LNCaP clone FGC (cell line): ENCODE results near the gene IQSEC1.

Experiments used
- DNase-seq: peaks from one replicate; pipeline ENCODE4 v3.0.0-alpha.2; 2011; ENCODE audit warnings: low read depth
- H3K4me3 ChIP-seq: 2 replicates; pipeline ENCODE4 v1.5.1; 2011; ENCODE audit warnings: mild to moderate bottlenecking, low read depth, low read length, control low read depth
- CTCF ChIP-seq: IDR thresholded peaks from 2 replicates; pipeline ENCODE4 v1.5.1; 2012; ENCODE audit warnings: mild to moderate bottlenecking; ENCODE audit not compliant: control insufficient read depth, insufficient read depth; ENCODE audit errors: extremely low read depth

The IQSEC1 gene

DNA sequence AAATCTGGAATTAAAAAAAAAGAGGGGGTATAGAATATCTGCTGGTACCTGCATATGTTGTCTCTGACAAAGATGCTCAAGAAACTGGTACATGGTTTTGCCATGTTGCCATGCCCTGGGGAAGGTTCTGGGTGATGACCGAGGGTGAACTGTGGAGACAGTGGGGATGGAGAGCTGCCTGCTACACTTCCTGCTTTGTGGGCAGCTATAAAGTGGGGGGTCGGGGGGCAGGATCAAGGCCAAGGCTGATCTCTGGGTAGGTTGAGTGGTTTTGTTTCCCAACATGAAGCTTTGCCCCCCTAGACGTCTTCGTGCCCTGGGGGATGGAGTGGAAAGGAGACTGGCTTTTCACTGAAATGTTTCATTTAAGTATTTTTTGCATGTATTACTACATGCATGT, 74.6 kb downstream of the IQSEC1 start:
- DNase-seq = no peak
- H3K4me3 ChIP-seq = no peak overlapping the region
- TF ChIP-seq CTCF = no peak

DNA sequence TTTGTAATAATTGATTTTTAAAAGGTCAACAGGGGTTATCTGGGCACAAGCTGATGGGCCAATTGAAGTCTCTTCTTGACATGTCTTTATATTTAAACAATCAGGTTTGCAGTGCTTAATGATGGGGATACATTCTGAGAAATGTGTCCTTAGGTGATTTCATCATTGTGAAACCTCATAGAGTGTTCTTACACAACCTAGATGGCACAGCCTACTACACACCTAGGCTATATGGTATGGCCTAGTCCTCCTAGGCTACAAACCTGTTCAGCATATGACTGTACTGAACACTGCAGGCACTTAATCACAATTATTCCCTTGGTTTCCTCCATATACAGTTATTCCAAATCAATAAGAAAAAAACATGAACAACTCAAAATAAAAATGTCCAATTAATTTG, 75.8 kb downstream of the IQSEC1 start:
- no peak for DNase-seq
- H3K4me3 ChIP-seq = no peak overlapping the region
- no peak for TF ChIP-seq CTCF

DNA sequence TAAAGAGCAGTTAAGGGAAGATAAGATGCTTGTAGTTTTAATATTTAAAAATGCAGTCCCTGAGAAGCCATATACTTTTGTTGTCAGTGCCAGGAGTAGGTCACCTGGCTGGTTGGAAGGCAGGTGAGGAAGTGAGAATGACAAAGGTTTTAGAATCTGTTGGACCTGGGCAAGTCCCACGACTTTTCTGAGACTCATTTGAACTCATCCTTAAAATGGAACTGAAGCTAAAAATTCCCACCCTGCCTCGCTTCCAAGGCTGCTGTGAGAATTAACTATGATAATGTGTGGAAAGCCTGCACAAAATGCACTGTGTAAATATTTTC, 77.1 kb downstream of the IQSEC1 start:
- DNase-seq = no peak
- TF ChIP-seq CTCF = no peak
- no peak overlapping the region for H3K4me3 ChIP-seq

DNA sequence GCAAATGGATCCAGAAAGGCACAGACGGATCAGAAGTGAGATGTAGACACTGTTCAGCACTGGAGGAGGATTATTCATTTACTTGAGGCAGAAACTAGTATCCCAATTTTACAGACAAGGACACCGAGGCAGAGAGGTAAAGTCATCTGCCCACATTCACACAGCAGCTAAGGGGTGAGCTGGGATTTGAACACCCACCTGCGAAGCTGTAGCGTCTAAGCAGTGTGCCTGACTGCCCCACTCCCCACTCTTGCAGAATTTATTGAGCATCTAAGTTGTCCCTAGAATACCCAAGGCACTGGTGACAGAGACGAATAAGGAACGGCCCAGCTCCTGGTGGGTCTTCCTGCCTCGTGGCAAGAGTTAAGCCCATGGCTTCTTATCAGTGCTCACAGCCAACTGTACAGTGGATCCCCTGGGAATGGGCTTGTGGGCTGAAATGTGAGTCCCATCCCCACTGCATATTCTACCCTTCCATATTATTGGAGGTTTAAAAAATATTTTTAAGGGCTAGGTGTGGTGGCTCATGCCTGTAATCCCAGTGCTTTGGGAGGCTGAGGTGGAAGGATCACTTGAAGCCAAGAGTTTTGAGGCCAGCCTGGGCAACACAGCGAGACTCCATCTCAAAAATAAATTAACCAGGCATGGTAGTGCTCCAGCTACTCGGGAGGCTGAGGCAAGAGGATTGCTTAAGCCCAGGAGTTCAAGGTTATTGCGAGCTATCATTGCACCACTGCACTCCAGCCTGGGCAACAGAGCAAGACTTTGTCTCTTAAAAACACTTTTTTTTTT, 77.6 kb downstream of the IQSEC1 start:
- no peak for DNase-seq
- no peak for TF ChIP-seq CTCF
- H3K4me3 ChIP-seq = no peak overlapping the region

GRCh38 chr3:12994607-12995388, 78.4 kb downstream of the IQSEC1 start:
- peak overlapping the region; percentile 64 for H3K4me3 ChIP-seq
- TF ChIP-seq CTCF = peak; percentile 96
- no peak for DNase-seq

DNA sequence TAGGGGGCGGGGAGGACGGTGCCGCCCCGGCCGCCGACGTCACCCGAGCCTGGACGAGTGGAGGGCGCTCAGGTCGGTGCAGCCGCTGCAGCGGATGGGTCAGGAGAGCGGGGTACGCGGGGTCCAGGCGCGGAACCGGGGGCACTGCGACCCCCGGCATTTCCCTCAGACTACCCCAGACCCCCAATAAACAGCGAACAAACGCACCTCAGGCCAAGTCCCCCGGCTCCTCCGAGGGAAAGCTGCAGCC, 78.9 kb downstream of the IQSEC1 start:
- no peak for TF ChIP-seq CTCF
- no peak for DNase-seq
- peak overlapping the region; percentile 64 for H3K4me3 ChIP-seq
